NT2/D1 (cell line): Measurements from ENCODE around the gene RBFOX1.

ENCODE experiments used
- SUZ12 ChIP-seq: IDR thresholded peaks from 2 replicates; pipeline ENCODE4 v1.6.1; 2011; ENCODE audit not compliant: insufficient read length, insufficient read depth; ENCODE audit errors: extremely low read depth
- YY1 ChIP-seq: IDR thresholded peaks from 2 replicates; pipeline ENCODE4 v1.6.1; 2011; ENCODE audit not compliant: insufficient read length, insufficient read depth
- ZNF274 ChIP-seq: IDR thresholded peaks from 2 replicates; pipeline ENCODE4 v1.6.1; 2011; ENCODE audit warnings: mild to moderate bottlenecking, low read depth, low read length

DNA sequence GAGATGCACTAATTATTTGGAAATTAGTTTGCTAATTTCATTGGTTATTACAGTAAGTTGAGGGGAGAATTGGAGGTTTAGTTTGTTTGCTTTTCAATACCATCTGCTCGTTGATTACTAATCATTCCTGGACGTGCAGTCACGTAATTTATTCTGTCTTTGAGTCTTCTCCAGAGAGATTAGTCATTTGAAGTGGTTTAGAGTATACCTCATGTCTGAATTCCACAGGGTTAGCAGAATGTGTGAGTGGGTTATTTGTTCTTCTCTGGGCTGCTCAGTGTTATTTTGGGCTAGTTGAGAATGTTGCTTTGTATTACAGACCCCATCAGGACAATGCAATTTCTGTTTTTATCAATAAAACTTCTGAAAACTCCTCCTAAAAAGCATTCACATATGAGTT is 265.0 kb downstream of the RBFOX1 start:
- TF ChIP-seq ZNF274: no peak
- no peak for TF ChIP-seq YY1
- TF ChIP-seq SUZ12: no peak
